K562 (cell line): ENCODE results near the gene CRNKL1. TPM values are rescaled to one million over a fixed set of nuclear protein-coding genes. Genes with fewer than 3 reads are reported as not detected.

ENCODE experiments used
- ATAC-seq: fragments of 200-7000 bp; cut with Tn5 transposase; 3 replicates; pipeline ENCODE4 v1.9.1; 2020; ENCODE audit warnings: moderate library complexity
- BruUV-seq: library from RNA; stranded (reverse); fragments of 400-500 nt; replicated peaks from 2 replicates; lab custom pipeline; 2021; lab: Mats Ljungman, UMichigan
- CTCF ChIA-PET: fragments of 300-600 bp; formaldehyde crosslinking; extraction: SDS; loops from one replicate; lab custom pipeline; 2021; ENCODE audit warnings: low intra/inter-chr PET ratio; lab: Yijun Ruan, JAX
- POLR2A ChIA-PET: fragments of 300-600, 350-650 bp; sonication (Branson Sonifier 250); formaldehyde crosslinking; extraction: SDS; loops from one replicate; lab custom pipeline; 2021; ENCODE audit warnings: antibody characterized with exemption, inconsistent platforms; lab: Yijun Ruan, JAX
- DNase-seq, 4 experiments: peaks; one replicate each; pipeline versions ENCODE4 v3.0.0 to v3.0.0-alpha.2; 2011 to 2018; ENCODE audit warnings: low spot score in 3 of 4, mixed read lengths in 3 of 4; ENCODE audit errors: extremely low read depth in 1 of 4
- FAIRE-seq: peaks from 2 replicates; lab custom pipeline; 2011; peaks lifted over from hg19 to GRCh38; lab: Jason Lieb, UNC
- H2AFZ ChIP-seq: 2 replicates; pipeline ENCODE4 v1.6.0; 2011; ENCODE audit warnings: low read depth, low read length, control low read depth, inconsistent platforms
- H3K27ac ChIP-seq: fragments of 200-600 bp; 3 replicates; pipeline ENCODE4 v1.8.0; 2011; ENCODE audit warnings: low read depth, mild to moderate bottlenecking, control low read depth, inconsistent platforms, low read length, moderate library complexity, mixed read lengths; ENCODE audit errors: extremely low read depth
- H3K27me3 ChIP-seq, 2 experiments: fragments of 300-600 bp in 1 of 2; 2 replicates in 1 of 2; 3 replicates in 1 of 2; pipeline versions ENCODE4 v1.6.0 to v1.8.0; 2011; ENCODE audit warnings: inconsistent platforms in 2 of 2, low read length in 2 of 2, mild to moderate bottlenecking in 1 of 2, mixed read lengths in 1 of 2, moderate library complexity in 1 of 2; ENCODE audit not compliant: control insufficient read depth in 2 of 2, insufficient read depth in 2 of 2
- H3K36me3 ChIP-seq: fragments of 300-600 bp; 3 replicates; pipeline ENCODE4 v1.8.0; 2011; ENCODE audit warnings: mild to moderate bottlenecking, low read length, inconsistent platforms; ENCODE audit not compliant: control insufficient read depth, insufficient read depth
- H3K4me1 ChIP-seq, 2 experiments: fragments of 200-600 bp in 1 of 2; replicated peaks in 1 of 2; 2 replicates in 1 of 2; 3 replicates in 1 of 2; pipeline versions ENCODE4 v1.5.1 to v1.8.0; 2011; ENCODE audit warnings: inconsistent platforms in 2 of 2, low read length in 2 of 2, mild to moderate bottlenecking in 1 of 2, mixed read lengths in 1 of 2, moderate library complexity in 1 of 2; ENCODE audit not compliant: control insufficient read depth in 2 of 2, insufficient read depth in 2 of 2
- H3K4me2 ChIP-seq: 2 replicates; pipeline ENCODE4 v1.6.1; 2011; ENCODE audit warnings: low read length, control low read depth, inconsistent platforms, mixed read lengths; ENCODE audit not compliant: insufficient read depth
- H3K4me3 ChIP-seq: fragments of 200-600 bp; sonication (generic), shearing (Covaris generic); 2 replicates; pipeline ENCODE4 v1.5.1; 2016; ENCODE audit warnings: control low read depth, inconsistent platforms
- H3K79me2 ChIP-seq: fragments of 200-600 bp; 3 replicates; pipeline ENCODE4 v1.8.0; 2011; ENCODE audit warnings: low read length, inconsistent platforms; ENCODE audit not compliant: control insufficient read depth, insufficient read depth
- H3K9ac ChIP-seq, 2 experiments: 2 replicates each; pipeline versions ENCODE4 v1.6.0 to v1.6.1; 2011; ENCODE audit warnings: low read depth in 2 of 2, low read length in 2 of 2, control low read depth in 1 of 2, inconsistent platforms in 1 of 2, mild to moderate bottlenecking in 1 of 2, mixed read lengths in 1 of 2; ENCODE audit not compliant: insufficient read depth in 1 of 2
- H3K9me1 ChIP-seq: one replicate; pipeline ENCODE4 v1.6.0; 2011; ENCODE audit warnings: inconsistent platforms, mild to moderate bottlenecking, low read length, moderate library complexity; ENCODE audit not compliant: control insufficient read depth, insufficient read depth
- H3K9me3 ChIP-seq: replicated peaks from 2 replicates; pipeline ENCODE4 v1.5.1; 2011; ENCODE audit warnings: low read depth, low read length, inconsistent platforms; ENCODE audit not compliant: control insufficient read depth, insufficient read depth
- H4K20me1 ChIP-seq: replicated peaks from 2 replicates; pipeline ENCODE4 v1.6.1; 2011; ENCODE audit warnings: low read length, inconsistent platforms, mixed read lengths; ENCODE audit not compliant: control insufficient read depth, insufficient read depth
- NCOA4 ChIP-seq: fragments of 450-650 bp; IDR thresholded peaks from 2 replicates; pipeline ENCODE4 v1.6.1; 2018; ENCODE audit warnings: mild to moderate bottlenecking; ENCODE audit not compliant: partially characterized antibody
- SIN3B ChIP-seq: fragments of 450-650 bp; IDR thresholded peaks from 2 replicates; pipeline ENCODE4 v1.6.1; 2017; ENCODE audit warnings: low read depth, mild to moderate bottlenecking, moderate library complexity
- SNRNP70 ChIP-seq: fragments of 200-400 bp; formaldehyde crosslinking; optimal IDR thresholded peaks from 2 replicates; pipeline ENCODE3; 2017; ENCODE audit warnings: low read depth, low read length
- TRIM28 ChIP-seq: fragments of 450-650 bp; IDR thresholded peaks from 2 replicates; pipeline ENCODE4 v1.6.1; 2017
- YBX1 ChIP-seq: fragments of 450-650 bp; IDR thresholded peaks from 2 replicates; pipeline ENCODE4 v1.7.1; 2016; ENCODE audit warnings: mild to moderate bottlenecking
- ZC3H4 ChIP-seq: sonication (generic); formaldehyde crosslinking; IDR thresholded peaks from 2 replicates; pipeline ENCODE4 v1.9.0; 2021; ENCODE audit warnings: missing genetic modification reagents, borderline replicate concordance
- ZNF263 ChIP-seq: sonication (generic); formaldehyde crosslinking; IDR thresholded peaks from 2 replicates; pipeline ENCODE4 v1.8.0; 2022; ENCODE audit warnings: mild to moderate bottlenecking, missing genetic modification reagents, borderline replicate concordance
- WGBS: fragments of 100-300 bp; shearing (Covaris generic); methylation state at CpG from one replicate; pipeline ENCODE4 v1.1.6; 2016; ENCODE audit warnings: low coverage, mixed read lengths; ENCODE audit not compliant: insufficient coverage; ENCODE audit errors: missing lambda C conversion rate; 5-methylcytosine and 5-hydroxymethylcytosine counted together
- in situ Hi-C: fragments of 300-500 bp; cut with MboI; formaldehyde crosslinking; loops from 4 replicates; pipeline ENCODE4 v1.15.0; 2018; ENCODE audit warnings: inconsistent platforms, mixed read lengths
- intact Hi-C: fragments of 100-400 bp; cut with micrococcal nuclease; formaldehyde crosslinking; loops from 2 replicates; pipeline ENCODE4 v1.14.2; 2022
- polyA plus RNA-seq, 8 experiments: library from polyadenylated mRNA; depleted of rRNA in 4 of 8; stranded (reverse) in 5 of 8; unstranded in 3 of 8; fragments of >200 nt; fragmentation: Nextera tagmentation in 2 of 8; fragmentation: Illumina TruSeq in 1 of 8; extraction: Ambion mirVana in 2 of 8; extraction: Trizol in 1 of 8; gene quantifications; 2 replicates each; pipeline versions ENCODE4 v1.2.1 to v1.2.3, GENCODE V29; 2011 to 2014; ENCODE audit warnings: inconsistent platforms in 1 of 8, missing spikeins in 1 of 8
- total RNA-seq, 7 experiments: library from RNA; depleted of rRNA in 6 of 7; stranded (reverse); fragments of >200 nt in 6 of 7; fragmentation: Illumina TruSeq in 2 of 7; extraction: Trizol in 2 of 7; gene quantifications; 2 replicates each; pipeline versions ENCODE4 v1.2.1 to v1.2.3, GENCODE V29; 2011 to 2021; ENCODE audit warnings: low replicate concordance in 1 of 7

CRNKL1 gene
- total and polyA plus RNA-seq, 9 of the 15 experiments (the other 6 are each of a cell fraction or from before 2014, with no cell fraction given): 8.1 to 17.0 (median 11.7) TPM

- Histone ChIP-seq H3K27me3 (no peaks in the 10 kb centered on the region), H3K9me1 (no peaks in the 10 kb centered on the region), H3K4me3 (no peak overlapping the region), H3K9ac (no peak overlapping the region), H3K79me2 (no peaks in the 10 kb centered on the region), H3K36me3 (no peaks in the 10 kb centered on the region), H3K27ac (no peak overlapping the region), H3K9me3 (no peaks in the 10 kb centered on the region), H2AFZ (no peak overlapping the region), H3K4me1 (no peaks in the 10 kb centered on the region), H3K4me2 (no peak overlapping the region), H4K20me1 (no peaks in the 10 kb centered on the region)
- DNase-seq (no peak), FAIRE-seq (no peak), ATAC-seq (no peak)
- no TSS peak for BruUV-seq
- ChIA-PET POLR2A (no interaction called here), CTCF (interaction anchor here (0.6 to 1.6 kb wide), 4 partner anchors 153 to 510 kb away, joined by 3 to 6 read pairs (median 5); no protein-coding TSS in a partner anchor)
- no peak for TF ChIP-seq YBX1
- no peak for TF ChIP-seq NCOA4
- no peak for TF ChIP-seq SNRNP70
- no peak for TF ChIP-seq ZNF263 (CRISPR knock-in tag)
- no peak for TF ChIP-seq ZC3H4 (CRISPR knock-in tag)
- TF ChIP-seq TRIM28: no peak
- TF ChIP-seq SIN3B: no peak
- intact Hi-C loops (loop anchor here (1.0 to 10.0 kb wide), 3 partner anchors 153 to 743 kb away; no protein-coding TSS in a partner anchor), in situ Hi-C loops (loop anchor here (25.0 kb wide), 2 partner anchors 478 to 728 kb away; no protein-coding TSS in a partner anchor)
- WGBS: 11% methylated on average over 3 of the region's 8 CpGs
Observed at GRCh38 chr20:20084296-20084752, 32.1 kb upstream of the CRNKL1 start.
